ENCODE measurements around the gene SHROOM1. TPM values are rescaled to one million over a fixed set of nuclear protein-coding genes. Genes with fewer than 3 reads are reported as not detected.

SHROOM1 gene
- total RNA-seq, 6 donors from 2014 or later = 7.7 to 27.6 (median 20.0) TPM

DNA sequence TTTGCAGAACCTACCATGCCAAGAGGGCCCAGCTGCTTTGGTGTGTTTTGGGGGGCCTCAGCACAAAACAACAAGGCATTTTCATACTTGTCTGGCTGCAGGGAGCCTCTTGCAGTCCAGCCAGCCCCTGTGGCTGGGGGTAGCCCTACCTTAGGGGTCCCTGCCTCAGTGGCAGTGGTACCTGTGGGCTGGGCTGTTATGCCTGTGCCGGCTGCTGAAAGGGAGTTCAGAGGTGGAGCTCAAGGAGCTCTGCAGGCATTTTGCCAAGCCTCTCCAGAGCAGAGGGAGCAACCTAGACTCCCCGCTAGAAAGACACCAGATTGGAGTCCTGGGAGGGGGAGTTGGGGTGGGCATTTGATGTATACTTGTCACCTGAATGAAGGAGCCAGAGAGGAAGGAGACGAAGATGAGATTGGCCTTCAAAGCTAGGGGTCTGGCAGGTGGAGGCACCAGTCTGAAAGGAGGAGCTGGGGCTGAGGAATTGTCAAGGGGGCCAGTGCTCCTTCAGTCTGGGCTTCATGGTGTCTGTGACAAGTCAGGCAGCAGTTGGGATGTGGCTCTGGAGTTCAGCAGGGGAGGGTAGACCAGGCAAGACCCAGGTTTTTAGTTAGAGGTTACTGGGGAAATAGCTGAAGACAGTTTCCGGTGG is 1.5 kb downstream of the SHROOM1 start:
- Histone ChIP-seq H3K4me3 (peak overlapping the region in 3 of 4 donors; percentile 85 to 91 (median 88)), H3K27me3 (peaks cover 0 to 18% (median 2%) of the 10 kb centered on the region in 4 donors)
- 61 to 63% methylated on average over 3 to 4 of the region's 4 CpGs for WGBS, 2 donors

DNA sequence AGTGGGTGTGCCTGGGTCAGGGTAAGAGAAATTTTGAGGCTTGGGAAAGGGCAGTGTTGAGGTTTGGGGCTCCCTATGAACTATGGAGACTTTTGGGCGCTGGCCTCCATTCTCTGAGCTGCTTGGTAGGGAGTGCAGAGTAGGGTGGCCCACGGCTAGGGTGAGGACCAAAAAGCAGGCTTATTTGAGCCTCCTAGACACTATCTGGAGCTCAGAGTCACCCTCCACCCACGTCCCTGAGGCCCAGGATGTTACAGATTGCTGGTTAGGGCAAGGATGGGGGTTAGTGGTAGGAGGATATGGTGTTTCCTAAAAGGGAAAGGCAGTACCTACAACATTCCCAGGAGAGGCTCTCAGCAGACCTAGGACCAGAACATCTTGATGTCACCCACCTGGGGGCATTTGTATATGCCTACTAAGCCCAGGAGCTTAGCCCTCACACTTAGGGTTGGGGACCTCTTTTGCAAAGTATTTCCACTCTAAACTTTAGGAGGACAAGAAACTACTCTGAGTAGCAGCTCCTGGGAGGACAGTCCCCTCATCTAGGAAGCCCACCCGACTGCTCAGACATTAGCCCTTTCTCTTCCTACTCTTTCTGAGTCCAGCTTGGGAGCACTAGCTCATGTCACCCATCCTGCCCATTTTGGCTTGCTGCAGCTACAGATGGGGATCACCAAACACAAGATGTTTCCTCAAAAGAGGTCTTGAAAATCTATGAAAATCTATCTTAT is 2.3 kb downstream of the SHROOM1 start:
- H3K4me3 ChIP-seq = no peak overlapping the region
- DNase-seq (no peak), ATAC-seq (ENCODE audit: low FRiP score in 2 of 2) (no peak)
- H3K36me3 ChIP-seq = peaks cover 0 to 26% (median 10%) of the 10 kb centered on the region in 4 donors
- TF ChIP-seq, protein P1, sequence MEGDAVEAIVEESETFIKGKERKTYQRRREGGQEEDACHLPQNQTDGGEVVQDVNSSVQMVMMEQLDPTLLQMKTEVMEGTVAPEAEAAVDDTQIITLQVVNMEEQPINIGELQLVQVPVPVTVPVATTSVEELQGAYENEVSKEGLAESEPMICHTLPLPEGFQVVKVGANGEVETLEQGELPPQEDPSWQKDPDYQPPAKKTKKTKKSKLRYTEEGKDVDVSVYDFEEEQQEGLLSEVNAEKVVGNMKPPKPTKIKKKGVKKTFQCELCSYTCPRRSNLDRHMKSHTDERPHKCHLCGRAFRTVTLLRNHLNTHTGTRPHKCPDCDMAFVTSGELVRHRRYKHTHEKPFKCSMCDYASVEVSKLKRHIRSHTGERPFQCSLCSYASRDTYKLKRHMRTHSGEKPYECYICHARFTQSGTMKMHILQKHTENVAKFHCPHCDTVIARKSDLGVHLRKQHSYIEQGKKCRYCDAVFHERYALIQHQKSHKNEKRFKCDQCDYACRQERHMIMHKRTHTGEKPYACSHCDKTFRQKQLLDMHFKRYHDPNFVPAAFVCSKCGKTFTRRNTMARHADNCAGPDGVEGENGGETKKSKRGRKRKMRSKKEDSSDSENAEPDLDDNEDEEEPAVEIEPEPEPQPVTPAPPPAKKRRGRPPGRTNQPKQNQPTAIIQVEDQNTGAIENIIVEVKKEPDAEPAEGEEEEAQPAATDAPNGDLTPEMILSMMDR (IDR thresholded peaks at IDR 0.05) = no peak
- TF ChIP-seq POLR2A (IDR thresholded peaks at IDR 0.05) (no peak), POLR2AphosphoS5 (IDR thresholded peaks at IDR 0.05) (no peak), EP300 (IDR thresholded peaks at IDR 0.05) (no peak)
- H3K4me1 ChIP-seq = peaks cover 29 to 54% (median 38%) of the 10 kb centered on the region in 4 donors
- H3K9me3 ChIP-seq = no peaks in the 10 kb centered on the region
- peak overlapping the region in 2 of 4 donors; percentile 78 to 92 for H3K27ac ChIP-seq
- 86 to 91% methylated on average over 4 of the region's 4 CpGs for WGBS, 2 donors
- H3K27me3 ChIP-seq = peaks cover 0 to 18% (median 2%) of the 10 kb centered on the region in 4 donors

More for the DNA sequence above, 1.5 kb downstream of the SHROOM1 start:
- ATAC-seq (ENCODE audit: low FRiP score in 2 of 2) (no peak), DNase-seq (no peak)
- TF ChIP-seq EP300 (IDR thresholded peaks at IDR 0.05) (no peak), POLR2A (IDR thresholded peaks at IDR 0.05) (no peak), POLR2AphosphoS5 (IDR thresholded peaks at IDR 0.05) (no peak)
- TF ChIP-seq, protein P1 (IDR thresholded peaks at IDR 0.05) = no peak
- H3K27ac ChIP-seq = peak overlapping the region in 3 of 4 donors; percentile 84 to 94 (median 92)
- H3K4me1 ChIP-seq = peaks cover 29 to 48% (median 36%) of the 10 kb centered on the region in 4 donors
- H3K9me3 ChIP-seq = no peaks in the 10 kb centered on the region
- peaks cover 0 to 18% (median 10%) of the 10 kb centered on the region in 4 donors for H3K36me3 ChIP-seq

DNA sequence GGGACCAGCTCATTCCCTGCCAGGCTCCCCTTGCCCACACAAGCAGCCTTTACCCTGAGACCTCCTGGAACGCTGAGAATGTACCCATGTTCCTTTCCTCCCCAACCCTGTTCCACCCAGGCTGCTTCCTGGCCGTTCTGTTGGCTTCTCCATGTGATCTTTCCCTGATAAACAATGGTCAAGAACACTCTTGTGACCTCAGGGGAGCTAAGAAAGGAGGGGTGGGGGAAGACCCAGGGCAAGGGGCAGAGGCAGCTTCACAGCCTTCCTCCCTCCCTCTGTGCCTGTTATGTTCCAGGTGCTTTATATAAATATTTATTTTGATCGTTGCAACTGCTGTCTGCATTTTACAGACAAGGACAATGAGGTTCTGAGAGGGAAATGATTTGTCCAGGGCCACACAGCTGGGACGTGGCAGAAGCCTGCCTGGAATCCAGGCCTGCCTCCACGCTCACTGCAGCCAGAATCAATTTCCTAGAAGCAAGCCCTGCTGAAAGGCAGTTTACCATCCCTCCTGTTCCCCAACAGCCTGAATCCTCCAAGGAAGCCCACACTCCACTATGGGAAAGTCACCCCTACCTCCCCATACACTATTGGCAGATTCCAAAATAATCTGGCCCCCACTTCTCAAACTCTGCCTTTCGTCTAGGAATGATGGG is 3.9 kb downstream of the SHROOM1 start:
- WGBS, 2 donors = 62 to 67% methylated on average over 6 of the region's 6 CpGs
- Histone ChIP-seq H3K27me3 (peaks cover 0 to 18% (median 2%) of the 10 kb centered on the region in 4 donors), H3K36me3 (peaks cover 0 to 30% (median 10%) of the 10 kb centered on the region in 4 donors), H3K4me3 (no peak overlapping the region), H3K4me1 (peaks cover 33 to 60% (median 40%) of the 10 kb centered on the region in 4 donors), H3K27ac (peak overlapping the region; percentile 56 to 78 (median 63)), H3K9me3 (no peaks in the 10 kb centered on the region)
- TF ChIP-seq POLR2AphosphoS5 (IDR thresholded peaks at IDR 0.05) = peak in 1 of 2 donors; percentile 72
- peak in 1 of 4 donors; percentile 53 for TF ChIP-seq EP300 (IDR thresholded peaks at IDR 0.05)
- TF ChIP-seq, protein P1 (IDR thresholded peaks at IDR 0.05) = no peak
- DNase-seq (no peak), ATAC-seq (ENCODE audit: low FRiP score in 2 of 2) (no peak)

DNA sequence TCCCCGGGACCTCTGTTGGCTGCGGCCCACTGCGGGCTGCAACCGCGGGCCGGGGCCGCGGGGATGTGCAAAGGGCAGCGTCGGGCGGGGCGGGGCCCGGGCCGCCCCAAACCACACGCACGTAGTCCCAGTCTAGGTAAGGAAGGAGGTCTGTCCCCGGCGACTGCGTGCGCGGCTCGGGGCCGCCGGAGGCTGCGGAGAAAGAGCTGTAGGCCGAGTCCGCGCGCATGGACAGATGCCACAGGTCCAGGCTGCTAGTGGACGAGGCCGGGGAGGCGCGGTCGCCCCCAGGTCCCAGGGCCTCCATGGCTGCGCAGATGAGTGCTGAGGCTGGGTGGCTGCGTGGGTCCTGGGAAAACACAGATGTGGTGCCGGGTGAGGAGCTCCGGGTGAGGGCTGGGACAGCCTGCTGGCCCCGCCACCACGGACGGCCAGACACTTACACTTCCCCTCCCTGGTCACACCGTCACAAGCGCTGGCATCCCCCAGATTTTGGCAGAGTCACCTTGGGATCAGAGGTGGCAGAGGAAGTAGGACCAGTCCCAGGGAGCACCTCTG is 4.5 kb downstream of the SHROOM1 start:
- ATAC-seq (ENCODE audit: low FRiP score in 2 of 2) (no peak), DNase-seq (no peak)
- peak overlapping the region; percentile 56 to 78 (median 63) for H3K27ac ChIP-seq
- peak overlapping the region in 3 of 4 donors; percentile 7 to 33 (median 23) for H3K4me3 ChIP-seq
- no peaks in the 10 kb centered on the region for H3K9me3 ChIP-seq
- TF ChIP-seq POLR2AphosphoS5 (IDR thresholded peaks at IDR 0.05) = no peak
- TF ChIP-seq, protein P1 (IDR thresholded peaks at IDR 0.05) = no peak
- no peak for TF ChIP-seq EP300 (IDR thresholded peaks at IDR 0.05)
- TF ChIP-seq POLR2A (IDR thresholded peaks at IDR 0.05) = no peak
- H3K4me1 ChIP-seq = peaks cover 31 to 55% (median 37%) of the 10 kb centered on the region in 4 donors
- WGBS, 2 donors = 56 to 64% methylated on average over 20 to 43 of the region's 43 CpGs
- H3K27me3 ChIP-seq = peaks cover 0 to 16% (median 2%) of the 10 kb centered on the region in 4 donors
- peaks cover 0 to 30% (median 10%) of the 10 kb centered on the region in 4 donors for H3K36me3 ChIP-seq
